Activated CD8-positive, alpha-beta memory T cell treated with anti-CD3 and anti-CD28 coated beads, Interleukin-2, amount 50 U/mL, for 24 hours (primary cell): ENCODE data around the gene SPP2.

ENCODE experiments used
- DNase-seq: peaks from one replicate; pipeline ENCODE4 v3.0.0-alpha.2; 2020; ENCODE audit errors: extremely low read depth

Gene SPP2

DNA sequence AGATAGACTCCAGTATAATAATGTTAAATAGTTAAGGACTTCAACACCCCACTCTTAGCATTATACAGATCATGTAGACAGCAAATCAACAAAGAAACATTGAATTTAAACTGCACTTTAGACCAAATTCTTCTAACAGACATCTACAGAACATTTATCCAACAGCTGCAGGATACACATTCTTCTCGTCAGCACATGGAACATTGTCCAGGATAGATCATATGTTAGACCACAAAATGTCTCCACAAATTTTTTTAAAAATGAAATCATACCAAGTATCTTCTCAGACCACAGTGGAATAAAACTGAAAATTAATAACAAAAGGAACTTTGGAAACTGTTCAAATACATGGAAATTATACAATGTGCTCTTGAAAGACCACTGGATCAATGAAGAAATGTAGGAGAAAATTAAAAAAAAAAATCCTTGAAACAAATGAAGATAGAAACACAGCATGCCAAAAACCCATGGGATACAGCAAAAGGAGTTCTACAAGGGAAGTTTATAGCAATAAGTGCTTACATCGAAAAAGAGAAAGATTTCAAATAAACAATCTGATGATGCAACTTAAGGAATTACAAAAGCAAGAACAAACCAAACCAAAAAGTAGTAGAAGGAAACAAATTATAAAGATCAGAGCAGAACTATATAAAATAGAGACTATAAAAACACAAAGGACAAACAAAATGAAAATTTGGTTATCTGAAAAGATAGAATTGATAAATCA, 12.3 kb upstream of the SPP2 start:
- DNase-seq: no peak

DNA sequence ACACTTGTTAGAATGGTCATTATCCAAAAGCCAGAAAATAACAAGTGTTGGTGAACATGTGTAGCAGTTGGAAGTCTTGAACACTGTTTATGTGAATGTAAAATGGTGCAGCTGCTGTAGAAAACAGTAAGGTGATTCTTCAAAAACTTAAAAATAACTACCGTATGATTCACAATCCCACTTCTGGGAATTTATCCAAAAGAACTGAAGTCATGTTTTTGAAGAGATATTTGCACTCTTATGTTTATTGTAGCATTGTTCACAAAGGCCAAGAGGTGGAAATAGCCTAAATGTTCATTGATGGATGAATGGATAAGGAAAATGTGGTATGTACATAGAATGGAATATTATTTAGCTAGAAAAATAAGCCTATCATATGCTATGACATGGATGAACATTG, 6.3 kb upstream of the SPP2 start:
- no peak for DNase-seq

DNA sequence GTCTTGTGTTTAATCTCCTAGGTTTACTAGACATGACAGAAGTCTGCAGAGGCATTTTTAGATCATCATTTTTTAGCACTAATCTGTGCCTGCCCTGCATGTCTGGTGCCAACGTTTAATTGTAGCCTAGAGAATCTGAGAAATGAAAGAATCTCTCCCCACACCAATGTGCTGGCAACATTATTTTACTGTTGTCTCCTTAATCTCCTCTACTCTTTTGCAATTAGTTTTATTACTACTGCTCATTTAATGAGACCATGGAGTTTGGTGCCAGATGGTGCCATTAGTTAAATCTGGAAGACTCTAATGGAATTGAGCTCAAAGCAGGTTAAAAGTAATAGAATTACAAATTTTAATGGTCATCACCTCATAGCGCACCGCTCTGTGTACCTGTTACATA, 4.0 kb upstream of the SPP2 start:
- no peak for DNase-seq

DNA sequence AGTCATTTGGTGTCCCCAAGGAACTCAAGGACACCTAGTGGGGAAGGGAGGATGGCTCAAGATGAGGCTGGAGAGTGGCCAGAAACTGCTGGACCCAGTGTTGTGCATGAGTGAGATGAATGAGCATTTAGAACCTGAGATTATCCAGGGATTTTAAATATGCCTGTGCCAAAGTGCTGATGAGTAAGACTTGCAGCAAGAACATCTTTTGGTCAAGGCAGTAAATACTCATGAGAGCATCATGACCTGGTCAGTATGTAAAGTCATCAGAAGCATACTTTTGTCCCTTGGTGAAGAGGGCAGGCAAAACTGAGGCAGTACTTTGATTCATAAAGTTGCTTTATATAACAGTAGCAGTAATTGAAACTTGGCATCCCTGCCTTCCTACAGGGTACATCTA, 3.1 kb upstream of the SPP2 start:
- DNase-seq: no peak

- DNase-seq: no peak
Observed at GRCh38 chr2:234048049-234048448, 2.5 kb upstream of the SPP2 start.

DNA sequence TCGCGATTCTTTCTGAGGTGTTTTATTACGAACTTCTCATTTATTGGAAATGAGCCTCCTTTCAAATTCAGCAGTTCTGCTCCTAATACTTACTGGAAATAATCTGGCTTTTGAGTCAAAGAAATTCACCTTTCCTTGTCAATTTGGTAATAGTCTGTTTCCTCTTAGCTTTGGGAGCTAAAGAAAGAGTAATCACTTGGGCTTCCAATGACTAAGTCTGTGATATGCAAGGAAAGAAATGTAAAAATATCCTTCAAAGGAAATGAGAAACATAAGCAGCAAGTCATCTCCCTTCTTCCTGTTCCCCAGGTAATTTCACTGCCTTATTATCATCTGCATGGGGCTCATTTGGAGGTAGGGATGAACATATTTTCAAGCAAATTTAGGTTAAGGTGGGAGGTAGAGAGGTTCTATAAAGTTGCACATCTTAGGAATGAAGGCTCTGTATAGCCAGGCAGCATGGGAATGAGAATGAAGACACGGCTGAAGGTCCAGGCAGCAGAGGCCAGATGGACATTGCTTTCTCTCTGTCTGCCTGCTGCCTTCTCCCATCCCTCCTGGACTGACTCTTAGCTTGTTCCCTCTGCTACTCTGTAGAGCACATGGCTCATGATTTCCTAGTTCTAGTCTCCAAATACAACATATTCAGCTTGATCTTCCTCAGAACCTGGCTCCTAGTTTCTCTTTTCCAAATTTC, 1.0 kb downstream of the SPP2 start:
- no peak for DNase-seq

GRCh38 chr2:234058881-234059280, 8.4 kb downstream of the SPP2 start:
- DNase-seq: no peak

DNA sequence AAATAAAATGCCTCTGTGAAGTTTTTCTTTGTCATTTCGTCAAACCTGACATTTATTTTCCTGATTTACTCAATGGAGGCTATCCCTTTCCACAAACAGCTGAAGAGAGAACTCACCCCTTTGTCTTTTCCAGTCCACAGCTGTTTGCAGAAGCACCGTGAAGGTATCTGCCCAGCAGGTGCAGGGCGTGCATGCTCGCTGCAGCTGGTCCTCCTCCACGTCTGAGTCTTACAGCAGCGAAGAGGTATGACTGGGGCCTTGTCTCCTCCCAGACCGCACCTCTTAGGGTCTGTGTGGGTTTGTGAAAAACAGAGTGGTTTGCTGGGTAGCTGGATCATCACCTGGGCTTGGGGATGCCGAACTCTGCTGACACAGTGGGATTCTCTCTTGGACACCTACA, 9.7 kb downstream of the SPP2 start:
- DNase-seq: no peak

GRCh38 chr2:234061624-234062257, 11.2 kb downstream of the SPP2 start:
- DNase-seq: no peak

- DNase-seq: no peak
Observed at GRCh38 chr2:234066587-234066986, 16.1 kb downstream of the SPP2 start.

DNA sequence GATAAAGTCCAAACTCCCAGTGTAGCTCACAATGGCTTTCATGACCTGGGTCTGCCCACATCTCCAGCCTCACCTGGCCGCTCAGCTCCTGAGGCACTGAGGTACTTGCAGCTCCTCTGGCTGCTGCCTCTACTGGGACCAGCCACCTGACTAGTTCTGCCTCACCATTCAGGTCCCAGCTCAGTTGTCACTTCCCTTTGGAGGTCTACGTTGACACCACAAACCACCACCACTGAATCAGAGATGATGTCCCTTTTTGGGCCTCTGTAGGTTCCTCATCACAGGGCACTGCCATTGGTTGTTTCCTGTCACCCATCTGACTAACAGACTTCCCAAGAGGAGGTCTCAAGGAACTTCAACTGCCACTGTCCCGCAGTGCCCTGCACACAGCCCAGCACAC, 21.2 kb downstream of the SPP2 start:
- DNase-seq: no peak

GRCh38 chr2:234072454-234072853, 22.0 kb downstream of the SPP2 start:
- DNase-seq: no peak

DNA sequence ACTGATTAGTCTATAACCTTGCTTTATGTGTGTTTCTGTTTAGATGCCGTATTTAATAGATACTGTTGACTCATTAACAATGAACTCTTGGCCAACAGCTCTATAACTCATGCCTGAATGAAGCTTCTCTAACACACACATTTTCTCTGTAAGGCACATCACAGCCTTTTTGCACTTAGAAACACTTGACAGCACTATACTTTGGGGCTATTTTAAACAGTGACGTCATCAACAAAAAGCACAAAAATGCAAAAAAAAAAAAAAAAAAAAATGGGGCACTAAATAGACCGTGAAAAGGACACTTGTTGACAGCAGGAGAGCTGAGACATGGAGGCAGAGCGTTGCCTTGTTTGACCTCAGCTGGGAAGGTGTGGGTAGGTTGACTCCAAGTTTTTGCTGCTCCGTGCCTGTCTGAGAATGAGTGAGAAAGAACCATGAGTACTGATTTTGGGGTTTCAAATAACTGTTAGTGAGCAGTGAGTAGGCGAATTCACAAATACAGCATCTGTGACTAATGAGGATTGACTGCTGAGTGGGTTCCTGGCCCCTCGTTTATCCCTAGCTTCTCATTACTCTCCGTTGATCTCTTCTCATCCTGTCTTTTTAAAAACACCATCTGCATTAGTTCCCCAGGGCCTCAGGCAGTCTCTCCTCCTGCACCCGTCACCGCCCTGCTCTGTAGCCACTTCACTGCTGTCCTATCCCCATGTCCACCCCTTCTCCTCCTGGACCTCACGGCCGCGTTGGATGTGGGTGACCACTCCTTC, 24.4 kb downstream of the SPP2 start:
- DNase-seq: no peak

- no peak for DNase-seq
Observed at GRCh38 chr2:234075518-234075915, 25.0 kb downstream of the SPP2 start.

DNA sequence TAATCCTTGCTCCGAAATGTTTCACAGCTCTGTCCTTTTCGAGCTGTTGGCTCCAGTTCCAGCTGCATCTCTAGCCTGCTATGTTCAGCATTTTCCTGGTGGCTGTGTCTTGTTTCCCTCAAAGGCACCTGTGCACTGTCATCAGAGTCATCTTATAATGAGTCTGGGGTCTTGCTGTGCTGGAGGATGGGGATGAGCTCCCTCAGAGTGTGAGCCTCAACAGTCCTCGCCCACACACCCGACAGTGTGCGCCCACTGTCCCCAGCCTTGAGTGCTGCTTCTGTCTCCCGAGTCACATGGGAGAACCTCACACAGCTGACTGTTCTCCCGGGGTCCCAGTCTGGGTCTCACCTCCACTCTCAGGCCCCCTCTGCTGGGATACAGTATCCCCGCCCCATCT, 25.4 kb downstream of the SPP2 start:
- no peak for DNase-seq

DNA sequence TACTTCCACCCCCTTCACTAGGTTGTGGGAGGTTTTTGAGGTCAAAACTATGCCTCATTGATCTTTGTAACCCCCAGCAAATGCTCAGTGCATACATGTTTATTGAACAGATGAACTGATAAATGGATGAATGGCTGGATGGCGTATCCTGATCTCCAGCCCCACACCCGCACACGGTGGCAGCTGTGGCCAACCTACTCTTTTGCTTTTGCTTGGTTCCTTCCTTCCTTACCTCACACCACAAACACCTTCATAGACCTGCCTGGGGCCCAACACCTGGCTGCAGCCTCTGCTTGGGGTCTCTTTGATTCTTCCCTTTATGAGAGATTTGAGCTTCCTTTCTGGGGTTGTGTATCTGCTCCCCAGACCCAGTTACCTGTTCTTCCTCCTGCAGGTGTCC, 25.9 kb downstream of the SPP2 start:
- no peak for DNase-seq

DNA sequence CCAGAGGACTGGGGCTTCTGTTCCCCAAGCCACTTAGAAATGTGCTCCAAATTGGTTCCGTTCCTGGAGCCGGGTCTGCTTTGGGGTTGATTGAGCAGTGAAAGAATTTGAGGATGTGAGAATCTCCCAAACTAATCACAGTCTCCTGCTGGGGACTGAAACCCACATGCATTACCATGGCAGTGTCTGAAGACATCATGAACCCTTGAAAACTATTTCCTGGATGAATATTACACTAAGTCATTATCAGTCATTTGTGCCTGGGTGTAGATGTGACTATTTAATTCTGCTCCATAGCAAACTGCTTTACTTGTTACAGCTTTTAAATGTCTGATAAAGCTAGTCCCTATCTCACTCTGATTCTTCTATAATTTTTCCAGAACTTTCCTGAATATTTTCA, 27.6 kb downstream of the SPP2 start:
- no peak for DNase-seq

- no peak for DNase-seq
Observed at GRCh38 chr2:234081970-234082822, 31.7 kb downstream of the SPP2 start.

DNA sequence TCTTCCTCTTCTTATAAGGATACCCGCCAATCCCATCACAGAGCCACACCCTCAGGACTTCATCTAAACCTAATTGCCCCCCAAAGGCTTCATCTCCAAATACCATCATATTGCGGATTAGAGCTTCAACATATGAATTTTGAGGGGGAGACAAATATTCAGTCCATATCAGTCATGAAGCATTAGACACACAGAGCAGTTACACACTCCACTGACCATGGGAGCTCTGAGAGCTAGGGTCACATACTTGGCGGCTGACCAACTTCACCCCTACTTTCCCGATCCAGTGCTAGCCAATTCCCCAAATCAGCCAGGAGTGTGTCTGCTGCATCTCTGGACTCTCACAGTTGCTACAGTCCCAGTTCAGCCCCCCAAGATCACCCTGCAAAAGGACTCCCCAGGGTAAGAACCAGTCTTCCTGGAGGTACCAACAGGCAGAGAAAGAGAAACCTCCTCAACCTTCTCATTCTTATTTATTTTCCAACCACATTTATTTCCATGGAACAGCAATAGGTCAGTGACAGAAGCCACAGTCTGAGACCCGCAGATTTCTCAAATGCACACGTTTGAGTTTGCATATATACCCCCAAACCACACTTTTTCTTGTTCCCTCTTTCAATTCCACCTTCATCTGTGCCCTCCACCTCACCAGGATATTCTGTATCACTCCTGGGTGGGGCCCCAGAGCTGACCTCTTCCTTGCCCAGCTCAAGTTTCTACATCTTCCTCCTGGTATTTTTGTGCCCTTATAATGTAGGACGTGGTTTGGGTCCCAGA, 33.3 kb downstream of the SPP2 start:
- DNase-seq: no peak

DNA sequence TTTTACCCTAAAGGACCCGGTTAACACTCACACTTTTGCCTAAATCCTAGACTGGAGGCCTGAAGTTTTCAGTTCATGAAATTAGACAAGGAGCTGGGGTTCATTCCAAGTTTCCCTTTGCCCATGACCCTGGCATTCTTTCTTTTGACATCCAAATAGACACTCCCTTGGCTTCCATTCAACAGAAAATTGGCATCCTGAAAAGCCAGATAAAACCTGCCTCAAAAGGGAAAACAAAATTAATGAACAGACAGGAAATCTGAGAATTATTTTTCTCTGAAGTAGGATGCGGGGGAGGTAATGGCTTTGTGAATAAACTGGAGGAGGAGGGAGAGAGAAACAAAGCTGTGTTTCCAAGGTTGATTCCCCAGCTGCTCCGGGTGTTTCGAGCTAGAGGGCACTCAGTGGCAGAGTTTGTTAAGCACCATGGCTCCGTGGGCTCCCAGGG, 41.0 kb downstream of the SPP2 start:
- no peak for DNase-seq

DNA sequence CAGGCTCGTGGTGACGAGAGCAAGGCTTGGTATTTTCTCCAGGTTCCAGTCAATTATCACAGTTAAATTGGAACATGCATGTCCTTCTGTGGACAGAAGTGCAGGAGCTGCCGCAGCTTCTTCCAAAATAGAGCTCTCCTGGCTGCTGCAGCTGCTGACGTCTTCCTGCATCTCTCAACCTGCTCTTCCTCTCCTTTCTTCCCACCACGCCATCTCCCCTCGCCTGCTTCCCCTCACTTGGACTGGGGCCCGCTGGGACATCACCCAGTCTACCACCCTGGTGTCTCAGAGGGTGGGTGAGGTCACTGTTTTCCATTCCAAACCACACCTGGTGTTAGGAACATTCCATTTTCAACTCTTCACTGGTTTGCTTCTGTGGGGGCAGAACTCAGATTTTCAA, 41.4 kb downstream of the SPP2 start:
- DNase-seq: no peak
